HL-60/S4 treated with phorbol 12-myristate 13-acetate at 8.2 ng/mL for 4 days and 3 days (cell line): ENCODE results near the gene CPPED1.

Experiments
- in situ Hi-C: fragments of 300-500 bp; cut with MboI; formaldehyde crosslinking; loops from 2 replicates; pipeline ENCODE4 v1.15.0; 2022; ENCODE audit warnings: low sequenced_read_pairs

Gene CPPED1

GRCh38 chr16:12740986-12741610, 62.6 kb downstream of the CPPED1 start:
- in situ Hi-C loops: no loop called here

GRCh38 chr16:12739738-12740137, 63.9 kb downstream of the CPPED1 start:
- in situ Hi-C loops: no loop called here

DNA sequence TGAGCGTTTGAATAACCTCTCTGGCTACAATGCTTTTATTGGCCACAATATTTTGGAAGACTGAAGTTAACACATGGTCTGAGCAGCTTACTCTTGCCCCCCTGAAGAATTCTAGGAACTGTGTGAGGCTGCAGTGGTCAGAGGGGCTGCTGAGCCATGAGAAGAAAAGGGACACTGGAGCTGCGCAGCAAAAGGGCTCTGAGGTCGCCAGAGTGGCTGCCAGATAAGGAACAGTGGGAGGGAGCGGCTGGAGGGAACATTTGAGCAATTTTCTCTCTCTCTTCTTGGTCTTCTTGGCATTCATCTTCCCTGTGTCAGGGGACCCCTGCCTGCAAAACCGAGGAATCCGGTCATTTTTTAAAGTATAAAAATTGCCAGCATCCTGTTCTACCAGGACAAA, 66.1 kb downstream of the CPPED1 start:
- in situ Hi-C loops: no loop called here

DNA sequence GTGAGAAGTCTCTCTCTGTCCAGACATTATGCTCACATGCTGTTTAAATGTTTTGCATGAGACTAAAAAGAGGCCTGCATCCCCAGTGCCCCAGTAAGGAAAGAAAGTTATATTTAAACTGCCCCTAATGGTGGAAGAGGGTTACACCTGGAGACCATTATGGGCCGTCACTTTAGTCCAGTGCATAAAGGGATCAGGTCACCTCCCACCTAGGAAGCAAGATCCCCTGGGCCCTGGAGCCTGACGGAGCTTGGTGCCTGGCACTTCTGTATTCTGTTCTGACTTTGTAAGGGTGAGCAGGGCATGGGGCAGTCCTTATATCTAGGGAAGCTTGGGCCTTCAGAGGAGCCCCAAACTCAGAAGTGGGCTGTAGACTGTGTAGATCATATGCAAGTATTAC, 67.9 kb downstream of the CPPED1 start:
- in situ Hi-C loops: no loop called here

DNA sequence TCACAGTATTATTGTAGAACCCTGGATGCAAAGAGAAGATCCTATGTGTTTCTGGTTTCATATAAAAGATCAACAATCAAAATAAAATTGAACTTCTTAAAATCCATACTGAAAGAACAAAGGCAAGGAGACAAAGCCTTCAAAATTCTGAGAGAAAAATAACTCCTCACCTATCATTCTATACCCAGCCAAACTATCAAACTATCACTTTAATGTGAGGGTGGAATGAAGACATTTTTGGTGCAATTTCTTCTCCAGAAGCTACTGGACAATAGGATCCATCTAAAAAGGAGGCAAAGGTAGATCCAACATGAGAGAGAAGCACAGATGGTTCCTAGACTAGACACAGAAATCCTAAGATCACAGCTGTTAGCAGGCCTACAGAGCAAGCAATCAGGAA, 71.1 kb downstream of the CPPED1 start:
- in situ Hi-C loops: no loop called here

GRCh38 chr16:12729448-12729847, 74.2 kb downstream of the CPPED1 start:
- in situ Hi-C loops: no loop called here

DNA sequence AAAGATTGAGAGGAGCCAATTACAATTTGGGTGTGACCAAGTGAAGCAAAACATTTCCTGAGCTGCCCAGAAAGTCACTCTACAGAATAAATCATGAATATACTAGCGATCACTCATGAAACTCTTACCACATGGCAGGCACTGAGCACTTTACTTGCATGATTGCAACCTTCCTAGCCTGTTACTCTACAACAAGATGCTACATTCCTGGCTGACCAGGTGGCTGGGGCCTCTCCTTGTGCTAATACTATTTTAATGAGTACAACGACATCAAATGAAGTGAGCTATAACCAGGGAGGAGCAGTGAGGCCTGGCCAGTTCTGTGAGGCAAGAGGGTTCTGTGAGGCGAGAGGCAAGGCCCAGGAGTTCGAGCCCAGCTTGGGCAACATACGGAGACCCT, 75.2 kb downstream of the CPPED1 start:
- in situ Hi-C loops: no loop called here

GRCh38 chr16:12724226-12724625, 79.5 kb downstream of the CPPED1 start:
- in situ Hi-C loops: no loop called here

- in situ Hi-C loops: no loop called here
Measured at GRCh38 chr16:12723681-12724080, 80.0 kb downstream of the CPPED1 start.

- in situ Hi-C loops: no loop called here
Measured at GRCh38 chr16:12721841-12722421, 81.8 kb downstream of the CPPED1 start.

DNA sequence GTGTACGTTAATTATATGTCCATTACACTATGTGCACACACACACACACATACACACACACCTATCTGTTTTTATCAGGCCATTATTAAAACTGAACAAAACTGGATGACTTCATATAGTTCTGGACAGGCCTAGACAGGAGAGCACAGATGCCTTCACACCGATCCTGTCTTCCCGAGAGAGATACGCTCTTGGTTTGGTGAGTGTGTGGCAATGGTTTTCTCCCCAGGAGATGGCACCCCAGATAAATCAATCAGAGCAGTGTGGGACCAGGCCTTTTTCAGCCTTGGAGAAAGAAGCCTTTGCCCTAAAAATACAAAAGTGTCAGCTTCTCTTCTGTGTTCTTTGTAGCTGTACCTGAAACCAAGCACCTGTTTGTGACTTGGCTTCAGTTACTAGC, 83.7 kb downstream of the CPPED1 start:
- in situ Hi-C loops: no loop called here

DNA sequence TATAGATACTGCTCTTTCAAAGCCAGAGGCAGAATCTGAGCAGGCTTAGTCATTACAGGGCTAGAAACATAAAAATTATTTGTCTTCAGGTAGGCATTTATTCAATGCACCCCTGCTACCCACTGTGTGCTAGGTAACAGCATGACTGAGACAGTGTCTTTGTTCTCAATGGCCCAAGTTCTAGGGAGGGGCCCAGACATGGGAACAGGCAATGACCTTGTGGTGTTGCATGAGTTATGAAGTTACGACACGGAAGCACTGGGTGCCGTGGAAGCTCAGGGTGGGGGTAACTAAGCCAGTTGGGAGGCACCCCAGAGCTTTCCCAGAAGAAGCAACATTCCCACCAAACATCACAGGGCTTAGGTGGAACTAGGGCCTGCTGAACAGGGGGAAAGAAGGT, 87.0 kb downstream of the CPPED1 start:
- in situ Hi-C loops: no loop called here

DNA sequence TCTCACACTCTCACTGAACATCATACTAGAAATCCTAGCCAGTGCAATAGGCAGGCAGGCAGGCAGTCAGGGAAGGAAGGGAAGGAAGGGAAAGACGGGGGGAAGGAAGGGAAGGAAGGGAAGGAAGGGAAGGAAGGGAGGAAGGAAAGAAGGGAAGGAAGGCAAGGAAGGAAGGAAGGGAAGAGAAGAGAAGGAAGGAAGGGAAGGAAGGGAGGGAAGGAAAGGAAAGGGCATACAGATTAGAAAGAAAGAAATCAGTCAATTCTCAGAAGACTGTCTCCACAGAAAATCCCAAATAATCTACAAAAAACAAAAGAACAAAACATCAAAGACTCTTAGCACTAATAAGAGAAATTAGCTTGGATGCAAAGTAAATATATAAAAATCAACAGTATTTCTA, 93.9 kb downstream of the CPPED1 start:
- in situ Hi-C loops: no loop called here

GRCh38 chr16:12708266-12708665, 95.4 kb downstream of the CPPED1 start:
- in situ Hi-C loops: no loop called here

GRCh38 chr16:12706628-12707027, 97.1 kb downstream of the CPPED1 start:
- in situ Hi-C loops: no loop called here

GRCh38 chr16:12704492-12705111, 99.1 kb downstream of the CPPED1 start:
- in situ Hi-C loops: no loop called here

- in situ Hi-C loops: no loop called here
Measured at GRCh38 chr16:12703935-12704334, 99.8 kb downstream of the CPPED1 start.

GRCh38 chr16:12700161-12700560, 103.5 kb downstream of the CPPED1 start:
- in situ Hi-C loops: no loop called here

DNA sequence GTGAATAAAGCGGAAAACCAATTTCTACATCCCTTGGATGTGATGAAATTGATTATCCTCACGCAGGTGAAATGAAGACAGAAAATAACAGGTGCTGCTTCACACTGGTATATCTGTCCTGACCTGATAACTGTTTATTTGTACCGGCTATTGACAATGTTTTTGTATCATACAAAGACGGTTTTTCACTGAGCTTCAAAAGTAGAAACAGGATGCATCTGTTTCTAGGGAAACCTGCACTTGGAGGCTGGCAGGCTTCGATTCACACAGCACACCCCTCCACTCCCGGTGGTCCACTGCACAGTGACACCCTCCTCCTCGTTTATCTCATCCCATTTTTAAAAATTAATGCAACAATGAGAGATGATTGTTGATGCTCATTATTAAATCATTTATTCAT, 104.5 kb downstream of the CPPED1 start:
- in situ Hi-C loops: no loop called here

GRCh38 chr16:12697437-12697836, 106.2 kb downstream of the CPPED1 start:
- in situ Hi-C loops: no loop called here

GRCh38 chr16:12695454-12695853, 108.2 kb downstream of the CPPED1 start:
- in situ Hi-C loops: no loop called here

GRCh38 chr16:12690024-12690423, 113.7 kb downstream of the CPPED1 start:
- in situ Hi-C loops: no loop called here
